Peyer's patch (tissue), 4 donors: Measurements from ENCODE around the gene PPM1L. TPM values are rescaled to one million over a fixed set of nuclear protein-coding genes. Genes with fewer than 3 reads are reported as not detected.

Source experiments
- DNase-seq, 3 donors: peaks; one replicate each; pipeline ENCODE4 v3.0.0-alpha.2; 2017 to 2019
- H3K27ac ChIP-seq, 4 donors: fragments of 200-600 bp; sonication (generic); one replicate each; pipeline ENCODE4 v1.5.1; 2016 to 2019
- H3K27me3 ChIP-seq, 2 donors: fragments of 200-600 bp; sonication (generic); one replicate each; pipeline ENCODE4 v1.5.1; 2019
- H3K36me3 ChIP-seq, 3 donors: fragments of 200-600 bp; sonication (generic); one replicate each; pipeline ENCODE4 v1.5.1; 2016 to 2019
- H3K4me1 ChIP-seq, 4 donors: fragments of 200-600 bp; sonication (generic); one replicate each; pipeline ENCODE4 v1.5.1; 2016 to 2019
- H3K4me3 ChIP-seq, 4 donors: fragments of 200-600 bp; sonication (generic); 1 replicate in 3 of 4; 2 replicates in 1 of 4; pipeline ENCODE4 v1.5.1; 2016 to 2019; ENCODE audit warnings: mild to moderate bottlenecking in 1 of 4
- H3K9me3 ChIP-seq, 4 donors: fragments of 200-600 bp; sonication (generic); one replicate each; pipeline ENCODE4 v1.5.1; 2016 to 2019; ENCODE audit warnings: mild to moderate bottlenecking in 1 of 4
- POLR2A ChIP-seq, 2 donors: fragments of 450-650 bp; IDR thresholded peaks; one replicate each; pipeline ENCODE4 v1.5.1; 2017; ENCODE audit warnings: antibody characterized with exemption in 2 of 2, mild to moderate bottlenecking in 2 of 2, moderate library complexity in 2 of 2
- total RNA-seq, 4 donors: library from RNA; depleted of rRNA; stranded (reverse); fragments of >200 nt; gene quantifications; one replicate each; pipeline ENCODE4 v1.1.0, GENCODE V29; 2016
- TF ChIP-seq, protein P1 (sequence below), 6 experiments: fragments of 450-650 bp in 4 of 6; fragments of 200-600 bp in 2 of 6; sonication (generic) in 1 of 6; IDR thresholded peaks; one replicate each; pipeline ENCODE4 v1.5.1; 2017 to 2019; ENCODE audit warnings: antibody characterized with exemption in 6 of 6, mild to moderate bottlenecking in 3 of 6, moderate library complexity in 1 of 6

PPM1L gene
- total RNA-seq, 4 donors from 2014 or later = 8.4 to 17.8 (median 12.7) TPM

DNA sequence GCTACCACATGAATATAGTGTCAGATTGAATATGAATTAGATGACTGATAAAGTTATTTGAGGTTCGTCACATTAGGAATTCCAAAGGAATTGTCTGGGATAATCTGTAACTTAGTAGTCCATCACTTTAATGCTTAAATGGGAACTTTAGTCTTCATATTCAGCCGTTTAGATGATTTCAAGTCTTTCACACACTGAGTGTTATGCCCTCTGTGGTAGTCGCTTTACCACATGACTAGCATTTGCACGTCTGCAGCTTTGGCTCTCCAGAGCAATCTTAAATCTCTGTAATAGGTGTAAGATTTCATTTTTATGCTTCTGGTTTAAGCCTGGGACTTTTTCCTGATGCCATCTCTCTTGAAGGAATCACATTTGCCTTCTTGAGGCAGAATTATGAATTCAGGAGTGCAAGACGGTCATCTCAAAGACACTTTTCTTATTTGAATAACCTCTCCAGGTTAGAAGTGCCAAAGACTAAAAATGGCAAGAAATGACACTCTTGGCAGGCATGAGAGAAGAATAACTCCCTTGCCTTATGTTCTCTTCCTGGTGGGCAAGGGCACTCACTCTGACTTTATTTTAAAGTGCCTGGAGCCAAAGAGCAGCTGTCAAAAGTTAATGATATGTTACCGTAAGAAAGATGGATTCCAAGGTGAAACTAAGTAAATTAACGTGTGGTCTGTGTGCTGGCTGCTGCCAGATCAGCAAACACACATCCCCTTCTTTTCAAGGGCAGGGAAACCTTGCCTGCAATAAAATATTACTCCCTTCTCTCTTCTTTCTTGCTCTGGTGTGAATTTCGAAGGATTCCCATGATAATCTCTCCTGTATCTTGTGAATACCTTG lies 195.8 kb downstream of the PPM1L start:
- no peak overlapping the region for H3K27ac ChIP-seq
- H3K4me1 ChIP-seq = no peaks in the 10 kb centered on the region
- no peak overlapping the region for H3K4me3 ChIP-seq
- TF ChIP-seq POLR2A (IDR thresholded peaks at IDR 0.05) = no peak
- TF ChIP-seq, protein P1, sequence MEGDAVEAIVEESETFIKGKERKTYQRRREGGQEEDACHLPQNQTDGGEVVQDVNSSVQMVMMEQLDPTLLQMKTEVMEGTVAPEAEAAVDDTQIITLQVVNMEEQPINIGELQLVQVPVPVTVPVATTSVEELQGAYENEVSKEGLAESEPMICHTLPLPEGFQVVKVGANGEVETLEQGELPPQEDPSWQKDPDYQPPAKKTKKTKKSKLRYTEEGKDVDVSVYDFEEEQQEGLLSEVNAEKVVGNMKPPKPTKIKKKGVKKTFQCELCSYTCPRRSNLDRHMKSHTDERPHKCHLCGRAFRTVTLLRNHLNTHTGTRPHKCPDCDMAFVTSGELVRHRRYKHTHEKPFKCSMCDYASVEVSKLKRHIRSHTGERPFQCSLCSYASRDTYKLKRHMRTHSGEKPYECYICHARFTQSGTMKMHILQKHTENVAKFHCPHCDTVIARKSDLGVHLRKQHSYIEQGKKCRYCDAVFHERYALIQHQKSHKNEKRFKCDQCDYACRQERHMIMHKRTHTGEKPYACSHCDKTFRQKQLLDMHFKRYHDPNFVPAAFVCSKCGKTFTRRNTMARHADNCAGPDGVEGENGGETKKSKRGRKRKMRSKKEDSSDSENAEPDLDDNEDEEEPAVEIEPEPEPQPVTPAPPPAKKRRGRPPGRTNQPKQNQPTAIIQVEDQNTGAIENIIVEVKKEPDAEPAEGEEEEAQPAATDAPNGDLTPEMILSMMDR (IDR thresholded peaks at IDR 0.05) = no peak
- H3K36me3 ChIP-seq = no peaks in the 10 kb centered on the region
- DNase-seq = no peak
- H3K9me3 ChIP-seq = no peaks in the 10 kb centered on the region
- no peaks in the 10 kb centered on the region for H3K27me3 ChIP-seq

DNA sequence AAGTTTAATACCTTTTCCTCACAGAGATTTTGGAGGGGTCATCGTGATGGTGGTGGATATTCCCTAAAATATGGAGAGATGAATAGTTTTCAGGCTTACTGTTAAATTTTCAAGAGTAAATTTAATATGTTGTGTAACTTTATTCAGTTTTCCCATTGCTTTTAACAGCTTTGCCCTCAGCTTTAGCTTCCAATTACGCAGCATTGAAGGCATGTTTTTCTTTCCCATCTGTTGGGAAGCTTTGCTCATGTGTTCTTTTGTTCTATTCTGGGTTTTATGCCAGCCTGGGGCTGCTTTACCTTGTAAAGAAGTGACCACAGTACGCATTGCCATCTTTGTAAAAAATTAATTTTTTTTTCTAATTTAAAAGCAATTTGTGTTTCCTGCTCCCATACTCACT lies 197.7 kb downstream of the PPM1L start:
- Histone ChIP-seq H3K27me3 (no peaks in the 10 kb centered on the region), H3K9me3 (no peaks in the 10 kb centered on the region), H3K36me3 (no peaks in the 10 kb centered on the region), H3K4me1 (no peaks in the 10 kb centered on the region), H3K4me3 (no peak overlapping the region), H3K27ac (no peak overlapping the region)
- TF ChIP-seq POLR2A (IDR thresholded peaks at IDR 0.05) = no peak
- TF ChIP-seq, protein P1 (IDR thresholded peaks at IDR 0.05) = no peak
- no peak for DNase-seq

DNA sequence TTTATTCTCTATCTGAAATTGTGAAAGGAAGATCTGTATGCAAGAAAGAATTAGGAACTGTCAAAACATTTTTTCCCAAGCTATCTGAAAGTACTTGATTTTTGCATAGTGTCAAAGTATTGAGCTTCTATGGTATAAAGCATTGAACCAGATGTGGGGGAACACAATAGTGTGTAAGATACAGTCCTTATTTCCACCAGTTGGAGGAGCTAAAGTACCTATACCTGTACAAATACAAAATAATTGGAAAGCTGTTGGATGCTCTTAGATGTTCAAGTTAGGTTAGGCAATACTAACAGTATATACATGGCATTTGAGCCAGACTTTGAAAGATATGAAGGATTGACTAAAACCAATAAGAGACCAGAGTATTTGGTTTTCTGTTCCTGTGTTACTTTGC lies 200.8 kb downstream of the PPM1L start:
- TF ChIP-seq POLR2A (IDR thresholded peaks at IDR 0.05) = no peak
- TF ChIP-seq, protein P1 (IDR thresholded peaks at IDR 0.05) = peak in 1 of 6 experiments; percentile 30
- DNase-seq = no peak
- no peaks in the 10 kb centered on the region for H3K36me3 ChIP-seq

DNA sequence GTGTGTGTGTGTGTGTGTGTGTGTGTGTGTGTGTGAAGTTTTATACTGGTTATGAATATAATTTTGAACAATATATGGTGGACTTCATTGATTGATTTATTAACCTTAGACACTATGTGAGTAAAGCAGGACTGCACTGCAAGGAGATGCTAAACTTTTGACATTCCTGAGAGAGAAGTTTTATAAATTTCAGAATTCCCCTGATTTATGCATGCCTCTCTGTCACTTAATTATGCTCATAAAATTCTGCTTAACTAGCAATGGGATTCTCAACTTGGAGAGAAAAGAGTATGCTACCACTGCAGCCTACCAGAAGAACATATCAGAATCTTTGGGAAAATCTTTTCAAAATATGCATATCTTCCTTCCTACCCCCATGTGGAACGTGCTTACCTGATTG lies 204.5 kb downstream of the PPM1L start:
- DNase-seq = no peak
- Histone ChIP-seq H3K4me3 (no peak overlapping the region), H3K27me3 (no peaks in the 10 kb centered on the region), H3K9me3 (no peaks in the 10 kb centered on the region), H3K27ac (no peak overlapping the region), H3K36me3 (no peaks in the 10 kb centered on the region), H3K4me1 (no peaks in the 10 kb centered on the region)
- TF ChIP-seq, protein P1 (IDR thresholded peaks at IDR 0.05) = no peak
- no peak for TF ChIP-seq POLR2A (IDR thresholded peaks at IDR 0.05)

More for the DNA sequence above, 200.8 kb downstream of the PPM1L start:
- Histone ChIP-seq H3K4me1 (no peaks in the 10 kb centered on the region), H3K9me3 (no peaks in the 10 kb centered on the region), H3K27me3 (no peaks in the 10 kb centered on the region), H3K27ac (no peak overlapping the region), H3K4me3 (no peak overlapping the region)

DNA sequence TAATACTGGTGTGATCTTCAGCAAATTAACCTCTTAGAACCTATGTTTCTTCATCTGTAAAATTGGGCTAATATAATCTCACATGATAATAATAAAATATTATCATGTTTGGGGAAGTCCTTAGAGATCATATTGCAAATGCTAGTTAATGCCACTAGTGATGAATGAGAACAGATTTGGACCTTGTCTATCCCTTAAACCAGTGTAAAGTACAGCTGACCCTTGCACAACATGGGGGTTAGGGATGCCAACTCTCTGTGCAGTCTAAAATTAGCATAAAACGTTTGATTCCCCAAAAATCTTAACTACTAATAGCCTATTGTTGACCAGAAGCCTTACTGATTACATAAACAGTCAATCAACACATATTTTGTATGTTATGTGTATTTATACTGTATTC lies 207.9 kb downstream of the PPM1L start:
- DNase-seq = no peak
- Histone ChIP-seq H3K27me3 (no peaks in the 10 kb centered on the region), H3K4me1 (no peaks in the 10 kb centered on the region), H3K27ac (no peak overlapping the region), H3K4me3 (no peak overlapping the region), H3K36me3 (no peaks in the 10 kb centered on the region), H3K9me3 (no peaks in the 10 kb centered on the region)
- TF ChIP-seq, protein P1 (IDR thresholded peaks at IDR 0.05) = no peak
- no peak for TF ChIP-seq POLR2A (IDR thresholded peaks at IDR 0.05)
